Glutamatergic neuron (in vitro differentiated cells): ENCODE measurements around the gene SHROOM4. TPM values are rescaled to one million over a fixed set of nuclear protein-coding genes. Genes with fewer than 3 reads are reported as not detected.

Experiments
- DNase-seq: peaks from one replicate; pipeline ENCODE4 v3.0.0; 2022
- H3K27ac Mint-ChIP-seq: one replicate; pipeline ENCODE4 v1.8.0; 2020; ENCODE audit warnings: mild to moderate bottlenecking, mixed read lengths, inconsistent platforms; ENCODE audit not compliant: unreplicated experiment
- H3K27me3 Mint-ChIP-seq: one replicate; pipeline ENCODE4 v1.8.0; 2020; ENCODE audit warnings: mild to moderate bottlenecking, moderate library complexity, mixed read lengths, inconsistent platforms; ENCODE audit not compliant: unreplicated experiment
- H3K36me3 Mint-ChIP-seq: one replicate; pipeline ENCODE4 v1.8.0; 2020; ENCODE audit warnings: mild to moderate bottlenecking, mixed read lengths, inconsistent platforms; ENCODE audit not compliant: unreplicated experiment
- H3K4me1 Mint-ChIP-seq: one replicate; pipeline ENCODE4 v1.8.0; 2020; ENCODE audit warnings: mild to moderate bottlenecking, low read depth, mixed read lengths, inconsistent platforms; ENCODE audit not compliant: unreplicated experiment
- H3K4me3 Mint-ChIP-seq: one replicate; pipeline ENCODE4 v1.8.0; 2020; ENCODE audit warnings: mild to moderate bottlenecking, mixed read lengths, inconsistent platforms; ENCODE audit not compliant: unreplicated experiment
- H3K9me3 Mint-ChIP-seq: one replicate; pipeline ENCODE4 v1.8.0; 2020; ENCODE audit warnings: mild to moderate bottlenecking, moderate library complexity, mixed read lengths, inconsistent platforms; ENCODE audit not compliant: unreplicated experiment
- total RNA-seq: library from RNA; stranded (reverse); fragmentation: NEBNext Ultra II Directional; extraction: Animal tissue kit (Norgen Biotek cat#: 25700); gene quantifications from one replicate; pipeline ENCODE4 v1.2.1, GENCODE V29; 2021; ENCODE audit not compliant: unreplicated experiment
- TF ChIP-seq, protein P1 (sequence below): fragments of 200-600 bp; sonication (generic); IDR thresholded peaks from one replicate; pipeline ENCODE4 v1.5.0; 2021; ENCODE audit not compliant: partially characterized antibody, unreplicated experiment

SHROOM4 gene
- total RNA-seq, 1 donor from 2014 or later, result 0.96 TPM

DNA sequence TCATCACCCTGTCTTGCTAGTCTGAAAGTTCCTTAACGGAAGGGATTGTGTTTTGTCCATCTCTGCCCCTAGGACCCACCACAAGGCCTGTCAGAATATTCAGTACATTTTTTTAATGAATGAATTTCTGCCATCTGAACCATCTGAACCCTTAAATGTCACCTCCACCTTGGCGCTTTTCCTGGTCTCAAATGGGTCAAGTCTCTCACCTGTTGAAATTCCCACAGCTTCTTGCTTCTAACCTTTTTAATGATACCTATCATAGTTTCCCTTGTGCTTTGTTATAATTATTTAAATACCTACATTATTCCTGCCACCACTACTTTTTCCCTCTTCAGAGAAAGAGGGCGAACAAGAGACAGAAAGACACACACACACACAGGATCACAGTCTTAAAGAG is 48.0 kb downstream of the SHROOM4 start:
- no peaks in the 10 kb centered on the region for H3K27me3 Mint-ChIP-seq
- no peaks in the 10 kb centered on the region for H3K36me3 Mint-ChIP-seq
- no peaks in the 10 kb centered on the region for H3K9me3 Mint-ChIP-seq
- no peak for DNase-seq
- H3K4me1 Mint-ChIP-seq, result no peaks in the 10 kb centered on the region
- H3K27ac Mint-ChIP-seq, result no peak overlapping the region
- H3K4me3 Mint-ChIP-seq, result no peak overlapping the region
- TF ChIP-seq, protein P1, sequence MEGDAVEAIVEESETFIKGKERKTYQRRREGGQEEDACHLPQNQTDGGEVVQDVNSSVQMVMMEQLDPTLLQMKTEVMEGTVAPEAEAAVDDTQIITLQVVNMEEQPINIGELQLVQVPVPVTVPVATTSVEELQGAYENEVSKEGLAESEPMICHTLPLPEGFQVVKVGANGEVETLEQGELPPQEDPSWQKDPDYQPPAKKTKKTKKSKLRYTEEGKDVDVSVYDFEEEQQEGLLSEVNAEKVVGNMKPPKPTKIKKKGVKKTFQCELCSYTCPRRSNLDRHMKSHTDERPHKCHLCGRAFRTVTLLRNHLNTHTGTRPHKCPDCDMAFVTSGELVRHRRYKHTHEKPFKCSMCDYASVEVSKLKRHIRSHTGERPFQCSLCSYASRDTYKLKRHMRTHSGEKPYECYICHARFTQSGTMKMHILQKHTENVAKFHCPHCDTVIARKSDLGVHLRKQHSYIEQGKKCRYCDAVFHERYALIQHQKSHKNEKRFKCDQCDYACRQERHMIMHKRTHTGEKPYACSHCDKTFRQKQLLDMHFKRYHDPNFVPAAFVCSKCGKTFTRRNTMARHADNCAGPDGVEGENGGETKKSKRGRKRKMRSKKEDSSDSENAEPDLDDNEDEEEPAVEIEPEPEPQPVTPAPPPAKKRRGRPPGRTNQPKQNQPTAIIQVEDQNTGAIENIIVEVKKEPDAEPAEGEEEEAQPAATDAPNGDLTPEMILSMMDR, result no peak

DNA sequence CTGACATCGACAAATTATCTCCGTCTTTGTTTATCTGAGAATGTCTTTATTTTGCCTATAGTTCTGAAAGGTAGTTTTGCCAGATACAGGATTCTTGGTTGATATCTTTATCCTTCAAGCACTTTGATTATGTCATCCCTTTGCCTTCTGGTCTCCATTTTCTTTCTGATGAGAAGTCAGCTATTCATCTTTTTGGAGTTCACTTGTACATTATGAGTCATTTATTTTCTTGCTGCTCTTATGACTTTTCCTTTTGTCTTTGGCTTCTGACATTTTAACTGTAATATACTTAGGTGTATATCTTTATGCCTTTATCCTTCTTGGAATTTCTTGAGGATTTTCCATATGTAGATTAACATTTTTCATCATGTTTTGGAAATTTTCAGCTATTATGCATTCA is 51.4 kb downstream of the SHROOM4 start:
- Mint-ChIP-seq H3K36me3 (no peaks in the 10 kb centered on the region), H3K27ac (no peak overlapping the region), H3K27me3 (no peaks in the 10 kb centered on the region), H3K4me3 (no peak overlapping the region), H3K4me1 (no peaks in the 10 kb centered on the region), H3K9me3 (no peaks in the 10 kb centered on the region)
- DNase-seq, result no peak
- TF ChIP-seq, protein P1, result no peak

DNA sequence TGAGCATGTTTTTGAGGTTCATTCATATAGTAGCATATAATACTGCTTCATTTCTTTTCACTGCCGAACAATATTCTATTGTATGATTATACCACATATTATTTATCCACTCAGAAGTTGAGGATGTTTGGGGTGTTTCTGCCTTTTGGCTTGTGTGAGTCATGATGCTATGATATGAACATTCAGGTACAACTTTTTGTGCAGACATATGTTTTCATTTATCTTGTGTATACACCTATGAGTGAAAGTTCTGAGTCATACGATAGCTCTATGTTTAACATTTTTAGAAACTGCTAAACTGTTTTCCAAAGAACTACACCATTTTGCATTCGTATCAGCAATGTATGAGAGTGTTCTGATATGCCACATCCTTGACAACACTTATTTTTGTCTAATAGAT is 57.7 kb downstream of the SHROOM4 start:
- H3K36me3 Mint-ChIP-seq, result no peaks in the 10 kb centered on the region
- no peak overlapping the region for H3K27ac Mint-ChIP-seq
- H3K27me3 Mint-ChIP-seq, result no peaks in the 10 kb centered on the region
- no peak for DNase-seq
- TF ChIP-seq, protein P1, result no peak
- H3K4me3 Mint-ChIP-seq, result no peak overlapping the region
- no peaks in the 10 kb centered on the region for H3K9me3 Mint-ChIP-seq
- no peaks in the 10 kb centered on the region for H3K4me1 Mint-ChIP-seq

DNA sequence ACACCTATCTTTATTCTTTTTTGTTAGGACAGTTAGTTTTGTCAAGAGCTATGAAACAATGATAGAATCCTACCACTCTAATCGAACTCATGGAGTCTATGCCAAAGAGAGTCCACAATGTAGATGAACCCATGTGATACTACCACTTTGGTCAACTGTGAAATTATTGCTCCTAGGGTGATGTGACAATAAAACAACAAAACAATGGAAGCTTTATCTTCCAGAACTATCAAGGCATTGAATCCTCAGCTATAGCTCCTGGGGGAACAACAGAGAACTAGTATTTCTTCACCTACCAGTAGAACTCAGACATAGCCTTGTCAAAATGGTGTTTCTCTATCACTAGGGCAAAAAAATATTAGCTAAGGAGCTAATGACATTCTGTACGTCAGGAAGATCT is 62.9 kb downstream of the SHROOM4 start:
- Mint-ChIP-seq H3K4me1 (no peaks in the 10 kb centered on the region), H3K4me3 (no peak overlapping the region), H3K36me3 (no peaks in the 10 kb centered on the region), H3K27ac (no peak overlapping the region), H3K9me3 (no peaks in the 10 kb centered on the region), H3K27me3 (no peaks in the 10 kb centered on the region)
- no peak for DNase-seq
- TF ChIP-seq, protein P1, result no peak

DNA sequence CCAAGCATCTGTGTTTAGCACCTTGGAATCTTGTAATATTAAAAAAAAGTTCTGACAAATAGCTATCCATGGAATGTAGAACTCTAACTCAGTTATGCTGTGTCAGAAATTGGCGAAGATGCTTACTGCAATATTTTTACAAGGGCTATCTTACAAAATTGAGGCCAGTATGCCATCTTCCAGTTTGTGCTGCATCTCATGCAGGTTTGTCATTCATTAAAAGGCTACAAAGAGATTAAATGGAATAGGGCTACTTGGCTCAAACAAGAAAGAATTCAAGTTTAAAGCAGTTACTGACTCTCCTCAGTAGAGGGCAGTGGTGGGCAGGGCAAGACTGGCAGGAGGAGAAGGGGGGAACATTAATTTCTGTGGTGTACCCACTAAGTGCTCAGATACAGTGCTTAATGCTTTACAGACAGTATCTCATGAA is 66.5 kb downstream of the SHROOM4 start:
- Mint-ChIP-seq H3K9me3 (no peaks in the 10 kb centered on the region), H3K27me3 (no peaks in the 10 kb centered on the region), H3K36me3 (no peaks in the 10 kb centered on the region), H3K27ac (no peak overlapping the region), H3K4me3 (no peak overlapping the region), H3K4me1 (no peaks in the 10 kb centered on the region)
- peak; percentile 13 for DNase-seq
- TF ChIP-seq, protein P1, result peak; percentile 60
